GM23338 (cell line): ENCODE results near the gene ALPP. TPM values are rescaled to one million over a fixed set of nuclear protein-coding genes. Genes with fewer than 3 reads are reported as not detected.

Experiments used
- ATAC-seq: fragments of 200-7000 bp; cut with Tn5 transposase; 3 replicates; pipeline ENCODE4 v1.9.1; 2020
- DNase-seq: peaks from one replicate; pipeline ENCODE4 v3.0.0-alpha.2; 2015; ENCODE audit warnings: low spot score
- H2AFZ ChIP-seq: fragments of 200-600 bp; sonication (generic); 2 replicates; pipeline ENCODE4 v1.8.0; 2016; ENCODE audit warnings: antibody characterized with exemption, mild to moderate bottlenecking, moderate library complexity
- H3F3A ChIP-seq: fragments of 200-600 bp; sonication (generic); replicated peaks from 2 replicates; pipeline ENCODE4 v1.8.0; 2017; ENCODE audit warnings: antibody characterized with exemption, mixed run types, low read depth
- H3K27ac ChIP-seq: fragments of 200-600 bp; sonication (generic); 2 replicates; pipeline ENCODE4 v1.6.1; 2016; ENCODE audit warnings: low read depth
- H3K27me3 ChIP-seq: fragments of 200-600 bp; sonication (generic); 2 replicates; pipeline ENCODE4 v1.8.0; 2016; ENCODE audit warnings: mild to moderate bottlenecking, mixed run types, moderate library complexity; ENCODE audit not compliant: insufficient read depth
- H3K36me3 ChIP-seq: fragments of 200-600 bp; sonication (generic); 2 replicates; pipeline ENCODE4 v1.8.0; 2016; ENCODE audit warnings: mild to moderate bottlenecking; ENCODE audit not compliant: insufficient read depth
- H3K4me1 ChIP-seq: fragments of 200-600 bp; sonication (generic); 2 replicates; pipeline ENCODE4 v1.8.0; 2016; ENCODE audit warnings: mild to moderate bottlenecking, moderate library complexity; ENCODE audit not compliant: insufficient read depth
- H3K4me2 ChIP-seq: fragments of 200-600 bp; sonication (generic); 2 replicates; pipeline ENCODE4 v1.7.1; 2017; ENCODE audit warnings: mixed run types
- H3K4me3 ChIP-seq: fragments of 200-600 bp; sonication (generic); 2 replicates; pipeline ENCODE4 v1.6.1; 2016; ENCODE audit warnings: mixed run types
- H3K79me2 ChIP-seq: fragments of 200-600 bp; sonication (generic); replicated peaks from 2 replicates; pipeline ENCODE4 v1.8.0; 2017; ENCODE audit warnings: mild to moderate bottlenecking; ENCODE audit not compliant: insufficient read depth
- H3K9me2 ChIP-seq: fragments of 200-600 bp; sonication (generic); 2 replicates; pipeline ENCODE4 v1.8.0; 2017; ENCODE audit not compliant: insufficient read depth
- H4K20me1 ChIP-seq: fragments of 200-600 bp; sonication (generic); replicated peaks from 2 replicates; pipeline ENCODE4 v1.8.0; 2017; ENCODE audit warnings: mild to moderate bottlenecking; ENCODE audit not compliant: insufficient read depth
- H3K27ac Mint-ChIP-seq: 2 replicates; pipeline ENCODE4 v1.8.0; 2020; ENCODE audit warnings: inconsistent platforms, mild to moderate bottlenecking, moderate library complexity, mixed read lengths
- H3K27me3 Mint-ChIP-seq: 3 replicates; pipeline ENCODE4 v1.8.0; 2022; ENCODE audit warnings: low read depth, mild to moderate bottlenecking, moderate library complexity, mixed read lengths, inconsistent platforms; ENCODE audit not compliant: insufficient read depth, poor library complexity
- H3K36me3 Mint-ChIP-seq: 3 replicates; pipeline ENCODE4 v1.8.0; 2021; ENCODE audit warnings: low read depth, mild to moderate bottlenecking, inconsistent platforms, moderate library complexity, mixed read lengths
- H3K4me1 Mint-ChIP-seq: 3 replicates; pipeline ENCODE4 v1.8.0; 2020; ENCODE audit warnings: mild to moderate bottlenecking, inconsistent platforms, mixed read lengths
- H3K4me3 Mint-ChIP-seq: 3 replicates; pipeline ENCODE4 v1.8.0; 2021; ENCODE audit warnings: moderate library complexity, mild to moderate bottlenecking, inconsistent platforms, mixed read lengths
- H3K9me3 Mint-ChIP-seq: 3 replicates; pipeline ENCODE4 v1.8.0; 2020; ENCODE audit warnings: moderate library complexity, mild to moderate bottlenecking, inconsistent platforms, mixed read lengths
- CREB1 ChIP-seq: fragments of 250-450 bp; sonication (Bioruptor Pico); IDR thresholded peaks from 2 replicates; pipeline ENCODE4 v1.5.0; 2020; ENCODE audit warnings: low read depth, mild to moderate bottlenecking, moderate library complexity
- ETS1 ChIP-seq: IDR thresholded peaks from 2 replicates; pipeline ENCODE4 v1.6.1; 2016; ENCODE audit warnings: antibody characterized with exemption
- EZH2 ChIP-seq: fragments of 200-600 bp; sonication (generic); IDR thresholded peaks from one replicate; pipeline ENCODE4 v1.8.0; 2017; ENCODE audit warnings: antibody characterized with exemption, mild to moderate bottlenecking, low read depth; ENCODE audit not compliant: unreplicated experiment
- EZH2phosphoT487 ChIP-seq: fragments of 200-600 bp; sonication (generic); IDR thresholded peaks from one replicate; pipeline ENCODE4 v1.8.1; 2018; ENCODE audit warnings: antibody characterized with exemption; ENCODE audit not compliant: unreplicated experiment
- JUNB ChIP-seq: IDR thresholded peaks from one replicate; pipeline ENCODE4 v1.6.1; 2016; ENCODE audit warnings: antibody characterized with exemption; ENCODE audit not compliant: unreplicated experiment
- NANOG ChIP-seq: IDR thresholded peaks from 2 replicates; pipeline ENCODE4 v1.6.1; 2016; ENCODE audit warnings: antibody characterized with exemption, borderline replicate concordance
- POLR2AphosphoS5 ChIP-seq: IDR thresholded peaks from 2 replicates; pipeline ENCODE4 v1.6.1; 2016; ENCODE audit warnings: antibody characterized with exemption, low read depth
- REST ChIP-seq: IDR thresholded peaks from one replicate; pipeline ENCODE4 v1.6.1; 2018; ENCODE audit warnings: antibody characterized with exemption; ENCODE audit not compliant: unreplicated experiment
- STAT1 ChIP-seq: IDR thresholded peaks from one replicate; pipeline ENCODE4 v1.6.1; 2016; ENCODE audit warnings: antibody characterized with exemption; ENCODE audit not compliant: unreplicated experiment
- ZNF114 ChIP-seq: fragments of 250-450 bp; sonication (Bioruptor Pico); IDR thresholded peaks from 2 replicates; pipeline ENCODE4 v1.5.0; 2020; ENCODE audit warnings: mild to moderate bottlenecking, moderate library complexity
- ZNF331 ChIP-seq: fragments of 250-450 bp; sonication (Bioruptor Pico); IDR thresholded peaks from 2 replicates; pipeline ENCODE4 v1.5.0; 2020; ENCODE audit warnings: low read depth, mild to moderate bottlenecking, moderate library complexity
- ZNF462 ChIP-seq: fragments of 250-450 bp; sonication (Bioruptor Pico); IDR thresholded peaks from 2 replicates; pipeline ENCODE4 v1.5.0; 2020; ENCODE audit warnings: mild to moderate bottlenecking, moderate library complexity
- polyA plus RNA-seq: library from polyadenylated mRNA; unstranded; fragments of >200 nt; fragmentation: Nextera tagmentation; extraction: Ambion mirVana; gene quantifications from 2 replicates; pipeline ENCODE4 v1.2.1, GENCODE V29; 2016
- total RNA-seq: library from RNA; depleted of rRNA; stranded (reverse); fragments of >200 nt; shearing (Covaris generic); gene quantifications from 2 replicates; pipeline ENCODE4 v1.2.3, GENCODE V29; 2014

The ALPP gene
- total and polyA plus RNA-seq, 2 experiments from 2014 or later: 0.28 TPM; not detected in 1

GRCh38 chr2:232353096-232353495 is 25.5 kb upstream of the ALPP start (continued):
- no peak for TF ChIP-seq ZNF462 (CRISPR knock-in tag)

- Histone ChIP-seq H3K36me3 (0 out of 2 replicates have a peak, but pooled peaks cover 5% of the 10 kb centered on the region), H3K27ac (no peak overlapping the region), H4K20me1 (no peaks in the 10 kb centered on the region), H3K79me2 (no peaks in the 10 kb centered on the region), H3K9me2 (no peaks in the 10 kb centered on the region), H3F3A (no peaks in the 10 kb centered on the region), H2AFZ (no peak overlapping the region), H3K4me3 (no peak overlapping the region), H3K4me2 (no peak overlapping the region), H3K4me1 (no peaks in the 10 kb centered on the region), H3K27me3 (peaks cover 22% of the 10 kb centered on the region)
- H3K27ac Mint-ChIP-seq: no peak overlapping the region
- no peak for ATAC-seq
- DNase-seq: no peak
- peaks cover 30% of the 10 kb centered on the region for H3K27me3 Mint-ChIP-seq
- TF ChIP-seq NANOG (no peak), ZNF114 (CRISPR knock-in tag) (no peak), EZH2phosphoT487 (no peak), ZNF331 (no peak), STAT1 (no peak), JUNB (no peak), REST (no peak), CREB1 (no peak), EZH2 (no peak), ETS1 (no peak), POLR2AphosphoS5 (no peak)
- peaks cover 24% of the 10 kb centered on the region for H3K9me3 Mint-ChIP-seq
- H3K36me3 Mint-ChIP-seq: peaks cover 9% of the 10 kb centered on the region; the same call in 2 of the 3 replicates
- H3K4me3 Mint-ChIP-seq: no peak overlapping the region
- H3K4me1 Mint-ChIP-seq: no peaks in the 10 kb centered on the region
These were observed 24.9 kb upstream of the ALPP start for GRCh38 chr2:232353660-232354059.
